Stimulated activated CD8-positive, alpha-beta memory T cell treated with anti-CD3 and anti-CD28 coated beads, Interleukin-12 subunit alpha, Interleukin-12 subunit beta, amount 100 ng/mL, for 4 hours (primary cell): ENCODE results near the gene CASP5.

Source experiments
- DNase-seq: peaks from one replicate; pipeline ENCODE4 v3.0.0-alpha.2; 2020; ENCODE audit warnings: low read depth

Gene CASP5

DNA sequence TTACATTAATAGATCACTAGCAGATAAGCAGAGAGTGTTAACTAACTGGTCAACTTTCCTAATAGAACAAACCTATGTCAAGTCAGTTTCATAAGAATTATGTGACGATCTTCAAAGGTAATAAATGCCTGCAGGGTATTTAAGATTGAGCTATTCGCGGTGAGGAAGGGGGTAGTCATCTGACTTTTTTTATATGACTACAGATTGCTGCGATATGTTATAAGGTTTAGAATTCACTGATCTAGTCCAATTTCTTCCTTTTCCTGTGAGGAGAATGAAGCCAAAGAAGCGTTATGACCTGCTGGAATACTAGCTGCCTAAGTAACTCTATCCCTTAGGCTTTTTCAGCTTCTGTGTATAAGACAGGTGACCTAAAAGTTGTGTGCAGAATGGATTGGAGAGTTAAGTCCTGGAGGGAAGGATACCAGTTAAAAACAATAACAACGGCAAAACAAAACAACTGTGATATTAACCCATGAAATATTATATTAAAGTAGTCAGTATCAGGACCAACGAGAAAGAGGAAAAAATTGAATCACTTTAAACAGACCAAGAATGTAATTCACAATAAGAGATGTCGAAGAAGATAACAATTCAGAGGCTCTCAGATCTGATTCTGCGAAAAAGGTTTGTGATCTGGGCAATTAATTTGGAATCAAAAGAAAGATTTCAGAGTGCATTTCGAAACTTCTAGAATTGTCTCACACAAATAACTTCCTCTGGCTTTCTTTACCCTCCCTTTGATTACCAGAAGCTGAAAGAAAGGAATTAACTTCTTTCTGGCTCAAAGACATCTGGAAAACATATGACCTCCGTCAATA, 55.2 kb downstream of the CASP5 start:
- DNase-seq = no peak

DNA sequence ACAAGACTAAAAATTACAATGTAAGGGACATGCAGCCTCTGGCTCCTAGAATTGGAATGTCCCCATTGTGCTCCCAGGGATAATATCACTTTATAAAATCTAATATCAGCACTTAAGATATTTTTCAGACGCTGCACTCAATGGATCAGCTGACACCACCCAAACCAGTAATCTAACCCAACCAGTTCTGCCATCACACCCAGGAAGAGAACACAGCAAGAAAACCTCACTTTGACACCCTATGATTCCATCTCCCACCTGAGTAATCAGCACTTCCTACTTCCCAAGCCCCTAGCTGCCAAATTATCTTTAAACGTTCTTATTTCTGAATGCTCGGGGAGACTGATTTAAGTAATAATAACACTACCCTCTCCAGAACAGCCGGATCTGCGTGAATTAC, 57.2 kb downstream of the CASP5 start:
- DNase-seq = no peak

DNA sequence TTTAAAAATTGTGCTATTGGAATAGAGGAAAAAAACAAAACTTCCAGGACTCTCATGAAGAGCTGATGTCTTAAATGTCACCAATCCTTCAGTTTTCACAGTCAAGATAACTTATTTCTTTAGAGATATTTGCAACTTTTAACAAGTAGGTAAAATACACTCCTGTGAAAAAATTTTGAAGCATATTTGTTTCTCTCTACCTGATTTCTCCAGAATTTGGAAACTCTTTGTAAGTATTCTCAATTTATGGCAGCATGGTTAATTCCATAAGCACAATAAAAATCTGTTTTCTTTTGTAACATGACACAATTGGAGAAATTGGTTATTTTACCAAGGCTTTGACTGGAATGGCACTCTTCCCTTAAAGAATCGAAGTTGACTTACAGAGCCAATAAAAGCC, 58.7 kb downstream of the CASP5 start:
- DNase-seq = no peak

DNA sequence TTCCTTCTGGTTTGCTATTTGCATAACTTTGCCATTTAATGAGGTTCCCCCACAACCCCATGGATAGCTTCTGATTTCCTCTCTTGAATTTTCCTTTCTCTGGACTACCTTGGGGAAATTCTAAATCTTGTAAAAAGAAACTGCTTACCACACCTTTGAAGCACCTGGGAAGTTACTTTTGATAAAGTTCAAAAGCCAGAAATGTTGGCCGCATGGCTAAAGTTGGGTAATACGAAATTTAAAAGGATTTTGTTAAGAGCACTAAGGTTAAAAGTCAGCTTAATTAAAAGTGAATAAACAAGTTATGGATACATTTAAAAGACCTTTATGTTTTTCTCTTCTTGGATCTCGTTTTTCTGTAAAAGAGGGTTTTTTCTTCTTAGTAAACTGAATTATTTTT, 60.1 kb downstream of the CASP5 start:
- DNase-seq = no peak

DNA sequence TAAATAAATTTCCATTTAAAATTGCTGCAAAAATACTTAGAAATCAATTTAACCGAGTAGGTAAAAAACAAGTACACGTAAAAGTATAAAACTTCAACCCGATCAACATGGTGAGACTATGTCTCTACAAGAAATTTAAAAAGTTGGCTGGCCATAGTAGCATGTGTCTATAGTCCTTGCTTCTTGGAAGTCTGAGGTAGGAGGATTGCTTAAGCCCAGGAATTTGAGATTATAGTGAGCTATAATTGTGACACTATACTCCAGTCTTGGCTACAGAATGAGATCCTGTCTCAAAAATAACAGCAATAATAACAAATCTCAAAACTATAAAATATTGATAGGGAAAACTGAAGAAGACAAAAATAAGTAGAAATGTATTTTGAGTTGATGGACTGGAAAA, 65.7 kb downstream of the CASP5 start:
- no peak for DNase-seq

DNA sequence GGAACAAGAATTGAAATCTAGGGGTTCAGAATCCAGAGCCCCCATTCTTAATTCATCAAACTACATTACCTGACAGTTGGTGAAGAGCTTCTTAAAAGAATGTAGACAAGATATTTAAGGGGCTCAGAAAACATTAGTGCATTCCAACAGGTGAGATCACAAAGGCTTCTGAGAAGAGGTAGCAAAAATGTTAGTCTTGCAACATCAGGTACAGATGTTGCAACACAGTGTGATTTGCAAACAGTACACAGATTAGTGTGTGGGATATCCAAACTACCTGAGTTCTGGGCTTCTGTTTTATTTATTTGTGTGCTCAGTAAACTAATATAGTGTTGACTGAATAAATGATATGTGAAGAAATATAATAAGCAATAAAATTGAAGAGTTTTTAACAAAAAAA, 66.4 kb downstream of the CASP5 start:
- DNase-seq = no peak

DNA sequence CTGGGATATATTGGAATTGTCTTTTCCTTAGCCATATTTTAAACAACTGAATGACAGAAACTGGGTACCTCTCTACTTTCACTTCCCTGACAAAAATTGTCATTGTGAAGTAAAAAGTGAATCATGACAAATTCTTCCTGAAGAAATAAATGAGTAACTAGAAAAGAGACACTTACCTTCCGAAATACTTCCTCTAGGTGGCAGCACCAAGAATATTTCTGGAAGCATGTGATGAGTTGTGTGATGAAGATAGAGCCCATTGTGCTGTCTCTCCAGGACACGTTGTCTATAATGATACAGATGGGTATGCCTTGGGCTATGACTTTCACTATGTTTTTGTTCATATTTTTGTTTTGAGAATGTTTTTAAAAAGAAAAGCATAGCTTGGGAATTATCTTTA, 76.1 kb downstream of the CASP5 start:
- no peak for DNase-seq
